CD8-positive, alpha-beta memory T cell (primary cell): ENCODE measurements around the gene SNTB2. TPM values are rescaled to one million over a fixed set of nuclear protein-coding genes. Genes with fewer than 3 reads are reported as not detected.
A peak's percentile ranks its signal among the peaks of the same experiment; 100 is the strongest.

ENCODE experiments used
- CTCF ChIA-PET: fragments of 350-600 bp; sonication (Branson Sonifier 250); formaldehyde crosslinking; loops from one replicate; lab custom pipeline; 2021; ENCODE audit warnings: antibody characterized with exemption; lab: Charles Lee
- POLR2A ChIA-PET: fragments of 350-600 bp; sonication (Branson Sonifier 250); formaldehyde crosslinking; loops from one replicate; lab custom pipeline; 2021; ENCODE audit warnings: antibody characterized with exemption; lab: Charles Lee
- DNase-seq, 5 donors: peaks; one replicate each; pipeline versions ENCODE4 v3.0.0 to v3.0.0-alpha.2; 2020 to 2022; ENCODE audit warnings: mixed read lengths in 1 of 5
- H3K27ac ChIP-seq: one replicate; pipeline ENCODE4 v1.7.0; 2013; ENCODE audit warnings: low read depth, mild to moderate bottlenecking, low read length, moderate library complexity
- H3K27me3 ChIP-seq: 2 replicates; pipeline ENCODE4 v1.7.0; 2013; ENCODE audit warnings: low read length, mild to moderate bottlenecking; ENCODE audit not compliant: insufficient read depth, poor library complexity, severe bottlenecking
- H3K36me3 ChIP-seq: 2 replicates; pipeline ENCODE4 v1.7.0; 2013; ENCODE audit warnings: mild to moderate bottlenecking, low read length, moderate library complexity; ENCODE audit not compliant: insufficient read depth
- H3K4me1 ChIP-seq: 2 replicates; pipeline ENCODE4 v1.7.0; 2013; ENCODE audit warnings: mild to moderate bottlenecking, low read length, moderate library complexity; ENCODE audit not compliant: insufficient read depth
- H3K4me3 ChIP-seq: 2 replicates; pipeline ENCODE4 v1.7.0; 2013; ENCODE audit warnings: mild to moderate bottlenecking, low read length
- H3K9me3 ChIP-seq: 2 replicates; pipeline ENCODE4 v1.7.0; 2013; ENCODE audit warnings: mild to moderate bottlenecking, low read length
- H3K27ac Mint-ChIP-seq, 8 donors: one replicate each; pipeline ENCODE4 v1.8.0; 2020 to 2021; ENCODE audit warnings: mixed read lengths in 8 of 8, mild to moderate bottlenecking in 6 of 8, inconsistent platforms in 3 of 8, moderate library complexity in 3 of 8
- H3K27me3 Mint-ChIP-seq, 2 donors: one replicate each; pipeline ENCODE4 v1.8.0; 2020 to 2021; ENCODE audit warnings: mixed read lengths in 2 of 2, mild to moderate bottlenecking in 1 of 2, moderate library complexity in 1 of 2
- H3K36me3 Mint-ChIP-seq, 3 donors: one replicate each; pipeline ENCODE4 v1.8.0; 2020 to 2021; ENCODE audit warnings: mixed read lengths in 3 of 3, inconsistent platforms in 1 of 3, mild to moderate bottlenecking in 1 of 3
- H3K4me1 Mint-ChIP-seq, 3 donors: one replicate each; pipeline ENCODE4 v1.8.0; 2020 to 2021; ENCODE audit warnings: mixed read lengths in 3 of 3, inconsistent platforms in 1 of 3, mild to moderate bottlenecking in 1 of 3
- H3K4me3 Mint-ChIP-seq, 7 donors: one replicate each; pipeline ENCODE4 v1.8.0; 2020 to 2021; ENCODE audit warnings: mixed read lengths in 7 of 7, mild to moderate bottlenecking in 6 of 7, moderate library complexity in 4 of 7, inconsistent platforms in 2 of 7
- H3K9me3 Mint-ChIP-seq, 5 donors: one replicate each; pipeline ENCODE4 v1.8.0; 2020 to 2022; ENCODE audit warnings: mixed read lengths in 5 of 5, mild to moderate bottlenecking in 3 of 5, moderate library complexity in 2 of 5, inconsistent platforms in 1 of 5
- polyA plus RNA-seq: library from polyadenylated mRNA; unstranded; fragments of 300-500 nt; fragmentation: Illumina TruSeq; gene quantifications from one replicate; pipeline ENCODE4 v1.2.3, GENCODE V29; 2021
- total RNA-seq, 2 experiments: library from RNA; stranded (reverse); gene quantifications; one replicate each; pipeline ENCODE4 v1.2.3, GENCODE V29; 2021

The SNTB2 gene
- total and polyA plus RNA-seq, 3 experiments from 2014 or later: 13.6 to 28.2 (median 14.9) TPM

- H3K9me3 ChIP-seq: no peaks in the 10 kb centered on the region
- Mint-ChIP-seq H3K36me3 (peaks cover 3 to 11% (median 4%) of the 10 kb centered on the region in 3 donors), H3K27me3 (peaks cover 0 to 2% of the 10 kb centered on the region in 2 donors), H3K4me3 (peak overlapping the region; percentile 88 to 96 (median 93)), H3K27ac (peak overlapping the region; percentile 55 to 96 (median 88)), H3K9me3 (no peaks in the 10 kb centered on the region), H3K4me1 (peaks cover 50 to 63% (median 61%) of the 10 kb centered on the region in 3 donors)
- peak overlapping the region; percentile 75 for H3K4me3 ChIP-seq
- POLR2A ChIA-PET: interaction anchor here (0.5 to 1.8 kb wide), 4 partner anchors 14 to 839 kb away, joined by 3 to 6 read pairs (median 4); no protein-coding TSS in a partner anchor
- H3K36me3 ChIP-seq: no peaks in the 10 kb centered on the region
- peaks cover 42% of the 10 kb centered on the region for H3K4me1 ChIP-seq
- no peaks in the 10 kb centered on the region for H3K27me3 ChIP-seq
- no peak overlapping the region for H3K27ac ChIP-seq
- peak; percentile 27 to 62 (median 47) for DNase-seq
- CTCF ChIA-PET: interaction anchor here (0.9 to 4.3 kb wide), 7 partner anchors 8 to 667 kb away, joined by 3 to 21 read pairs (median 3); no protein-coding TSS in a partner anchor
These were observed 677 bp downstream of the SNTB2 start for GRCh38 chr16:69187446-69188235.

- peaks cover 53 to 67% (median 66%) of the 10 kb centered on the region in 3 donors for H3K4me1 Mint-ChIP-seq
- peaks cover 3 to 11% (median 4%) of the 10 kb centered on the region in 3 donors for H3K36me3 Mint-ChIP-seq
- no peak overlapping the region for H3K27ac ChIP-seq
- H3K4me3 Mint-ChIP-seq: peak overlapping the region; percentile 88 to 96 (median 93)
- POLR2A ChIA-PET: interaction anchor here (0.5 to 1.2 kb wide), 3 partner anchors 20 to 839 kb away, joined by 3 to 6 read pairs (median 5); no protein-coding TSS in a partner anchor
- H3K4me1 ChIP-seq: peaks cover 42% of the 10 kb centered on the region
- H3K9me3 Mint-ChIP-seq: no peaks in the 10 kb centered on the region
- peak overlapping the region; percentile 55 to 96 (median 88) for H3K27ac Mint-ChIP-seq
- H3K27me3 Mint-ChIP-seq: peaks cover 0 to 2% of the 10 kb centered on the region in 2 donors
- peak in 2 of 5 donors; percentile 5 to 49 for DNase-seq
- H3K4me3 ChIP-seq: peak overlapping the region; percentile 75
- no peaks in the 10 kb centered on the region for H3K9me3 ChIP-seq
- CTCF ChIA-PET: interaction anchor here (0.9 to 4.3 kb wide), 5 partner anchors 8 to 100 kb away, joined by 3 to 21 read pairs (median 4); no protein-coding TSS in a partner anchor
- no peaks in the 10 kb centered on the region for H3K36me3 ChIP-seq
- H3K27me3 ChIP-seq: no peaks in the 10 kb centered on the region
These were observed 1.2 kb downstream of the SNTB2 start for GRCh38 chr16:69188236-69188549.

DNA sequence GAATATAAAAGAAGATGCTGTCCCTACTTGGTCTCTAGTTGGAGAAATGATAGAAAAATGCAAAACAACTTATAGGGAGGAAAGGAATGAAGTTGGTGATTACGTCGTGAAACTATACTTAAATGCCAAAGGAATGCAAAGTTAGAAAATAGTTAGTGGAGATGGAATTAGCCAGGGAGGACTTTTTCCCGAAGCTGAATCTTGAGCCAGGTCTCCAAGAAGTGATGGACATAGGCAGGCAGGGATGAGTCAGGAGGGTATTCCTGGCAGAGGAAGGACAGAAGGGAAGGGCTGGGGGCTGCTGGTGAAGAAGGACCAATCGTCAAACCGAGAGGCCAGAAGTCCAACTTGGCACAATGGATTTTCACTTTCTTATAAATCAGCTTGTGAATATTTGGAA, 1.8 kb downstream of the SNTB2 start:
- CTCF ChIA-PET: interaction anchor here (0.9 to 4.3 kb wide), 3 partner anchors 10 to 99 kb away, joined by 3 to 21 read pairs (median 3); no protein-coding TSS in a partner anchor
- DNase-seq: no peak
- H3K36me3 Mint-ChIP-seq: peaks cover 3 to 11% (median 4%) of the 10 kb centered on the region in 3 donors
- Histone ChIP-seq H3K9me3 (no peaks in the 10 kb centered on the region), H3K4me1 (peaks cover 42% of the 10 kb centered on the region), H3K27me3 (no peaks in the 10 kb centered on the region), H3K27ac (no peak overlapping the region), H3K4me3 (no peak overlapping the region), H3K36me3 (no peaks in the 10 kb centered on the region)
- peak overlapping the region; percentile 88 to 96 (median 93) for H3K4me3 Mint-ChIP-seq
- H3K27ac Mint-ChIP-seq: peak overlapping the region in 7 of 8 donors; percentile 55 to 96 (median 89)
- H3K9me3 Mint-ChIP-seq: no peaks in the 10 kb centered on the region
- peaks cover 0 to 2% of the 10 kb centered on the region in 2 donors for H3K27me3 Mint-ChIP-seq
- H3K4me1 Mint-ChIP-seq: peaks cover 56 to 71% (median 66%) of the 10 kb centered on the region in 3 donors
- POLR2A ChIA-PET: interaction anchor here (1.1 kb wide), 1 partner anchor 20 kb away, joined by 6 read pairs; no protein-coding TSS in a partner anchor

DNA sequence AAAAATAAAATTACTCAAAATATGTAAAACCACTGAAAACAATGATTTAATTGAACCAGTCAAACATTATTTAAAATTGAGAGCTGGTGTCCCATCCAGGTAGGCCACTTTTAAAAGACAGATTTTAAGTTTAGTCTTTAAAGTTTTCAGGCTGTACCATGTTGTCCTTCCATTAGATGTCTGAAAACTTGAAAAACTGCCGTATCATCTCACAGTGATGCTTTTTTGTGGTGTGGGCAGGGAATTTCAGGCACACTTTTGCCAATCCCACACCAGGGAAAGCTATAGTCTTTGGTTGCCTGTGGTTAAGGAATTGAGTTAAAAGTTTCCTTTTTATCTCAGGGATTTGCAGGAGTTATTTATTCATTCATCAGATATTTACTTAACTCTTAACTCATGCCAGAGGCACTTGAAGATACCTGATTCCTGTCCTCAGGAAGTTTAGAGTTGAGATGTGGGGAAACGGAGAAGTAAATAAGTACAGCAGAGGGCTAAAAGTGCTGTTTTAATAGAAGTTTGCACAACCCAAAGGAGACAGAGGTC, 3.2 kb downstream of the SNTB2 start:
- Histone ChIP-seq H3K27ac (no peak overlapping the region), H3K4me3 (no peak overlapping the region), H3K9me3 (no peaks in the 10 kb centered on the region), H3K4me1 (peaks cover 38% of the 10 kb centered on the region), H3K36me3 (no peaks in the 10 kb centered on the region), H3K27me3 (no peaks in the 10 kb centered on the region)
- no peak for DNase-seq
- ChIA-PET CTCF (no interaction called here), POLR2A (no interaction called here)
- peaks cover 0 to 2% of the 10 kb centered on the region in 2 donors for H3K27me3 Mint-ChIP-seq
- H3K36me3 Mint-ChIP-seq: peaks cover 3 to 11% (median 4%) of the 10 kb centered on the region in 3 donors
- H3K4me3 Mint-ChIP-seq: peak overlapping the region in 6 of 7 donors; percentile 11 to 74 (median 60)
- peaks cover 60 to 75% (median 67%) of the 10 kb centered on the region in 3 donors for H3K4me1 Mint-ChIP-seq
- no peaks in the 10 kb centered on the region for H3K9me3 Mint-ChIP-seq
- H3K27ac Mint-ChIP-seq: peak overlapping the region in 2 of 8 donors; percentile 8 to 87

DNA sequence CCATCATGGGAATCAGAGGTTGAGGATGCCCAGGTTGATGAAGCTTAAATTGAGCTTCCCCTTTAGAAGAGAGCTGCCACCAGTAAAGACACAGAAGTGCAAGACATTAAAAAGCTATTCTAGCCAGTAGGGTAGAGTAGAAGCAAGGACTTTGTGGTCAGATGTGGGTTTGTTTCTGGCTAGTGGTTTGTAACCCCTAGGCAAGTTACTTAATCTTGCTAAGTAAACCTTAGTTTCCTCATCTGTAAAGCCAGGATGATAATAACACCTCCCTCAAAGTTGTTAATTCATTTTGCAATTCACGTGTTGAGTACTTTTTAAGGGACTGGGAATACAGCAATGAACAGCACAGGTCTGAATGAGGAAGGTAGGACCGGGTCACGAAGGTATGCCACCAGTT, 3.6 kb downstream of the SNTB2 start:
- ChIA-PET POLR2A (no interaction called here), CTCF (interaction anchor here (1.1 kb wide), 1 partner anchor 53 kb away, joined by 3 read pairs; no protein-coding TSS in a partner anchor)
- peak overlapping the region in 4 of 8 donors; percentile 17 to 87 (median 52) for H3K27ac Mint-ChIP-seq
- H3K4me3 Mint-ChIP-seq: peak overlapping the region; percentile 50 to 74 (median 63)
- Histone ChIP-seq H3K27me3 (no peaks in the 10 kb centered on the region), H3K36me3 (no peaks in the 10 kb centered on the region), H3K4me3 (no peak overlapping the region), H3K27ac (no peak overlapping the region), H3K4me1 (peaks cover 38% of the 10 kb centered on the region), H3K9me3 (no peaks in the 10 kb centered on the region)
- peaks cover 0 to 2% of the 10 kb centered on the region in 2 donors for H3K27me3 Mint-ChIP-seq
- peaks cover 60 to 74% (median 71%) of the 10 kb centered on the region in 3 donors for H3K4me1 Mint-ChIP-seq
- peaks cover 3 to 11% (median 4%) of the 10 kb centered on the region in 3 donors for H3K36me3 Mint-ChIP-seq
- DNase-seq: no peak
- H3K9me3 Mint-ChIP-seq: no peaks in the 10 kb centered on the region

GRCh38 chr16:69191136-69191535, 4.2 kb downstream of the SNTB2 start:
- Histone ChIP-seq H3K9me3 (no peaks in the 10 kb centered on the region), H3K27ac (no peak overlapping the region), H3K4me3 (no peak overlapping the region), H3K36me3 (no peaks in the 10 kb centered on the region), H3K27me3 (no peaks in the 10 kb centered on the region), H3K4me1 (peaks cover 35% of the 10 kb centered on the region)
- Mint-ChIP-seq H3K9me3 (no peaks in the 10 kb centered on the region), H3K4me1 (peaks cover 56 to 75% (median 68%) of the 10 kb centered on the region in 3 donors), H3K27me3 (peaks cover 0 to 2% of the 10 kb centered on the region in 2 donors), H3K4me3 (peak overlapping the region in 6 of 7 donors; percentile 50 to 74 (median 64)), H3K36me3 (peaks cover 3 to 11% (median 4%) of the 10 kb centered on the region in 3 donors), H3K27ac (peak overlapping the region in 3 of 8 donors; percentile 11 to 53 (median 23))
- CTCF ChIA-PET: interaction anchor here (1.1 kb wide), 1 partner anchor 54 kb away, joined by 3 read pairs; no protein-coding TSS in a partner anchor
- POLR2A ChIA-PET: no interaction called here
- no peak for DNase-seq

GRCh38 chr16:69193855-69194254, 6.9 kb downstream of the SNTB2 start:
- Mint-ChIP-seq H3K4me3 (peak overlapping the region in 1 of 7 donors; percentile 8), H3K27me3 (no peaks in the 10 kb centered on the region), H3K36me3 (peaks cover 3 to 5% (median 4%) of the 10 kb centered on the region in 3 donors), H3K27ac (peak overlapping the region in 1 of 8 donors; percentile 33), H3K4me1 (peaks cover 49 to 71% (median 69%) of the 10 kb centered on the region in 3 donors), H3K9me3 (no peaks in the 10 kb centered on the region)
- ChIA-PET CTCF (no interaction called here), POLR2A (no interaction called here)
- no peaks in the 10 kb centered on the region for H3K9me3 ChIP-seq
- H3K4me3 ChIP-seq: no peak overlapping the region
- no peaks in the 10 kb centered on the region for H3K36me3 ChIP-seq
- no peaks in the 10 kb centered on the region for H3K27me3 ChIP-seq
- peaks cover 23% of the 10 kb centered on the region for H3K4me1 ChIP-seq
- DNase-seq: no peak
- no peak overlapping the region for H3K27ac ChIP-seq
